K562 (cell line): ENCODE measurements around the gene TMEM88. TPM values are rescaled to one million over a fixed set of nuclear protein-coding genes. Genes with fewer than 3 reads are reported as not detected.
A peak's percentile ranks its signal among the peaks of the same experiment; 100 is the strongest.

Experiments used
- CREB3L1 ChIP-seq: fragments of 450-650 bp; IDR thresholded peaks from 2 replicates; pipeline ENCODE4 v1.6.1; 2014; ENCODE audit warnings: low read depth, mild to moderate bottlenecking, moderate library complexity, borderline replicate concordance
- MAFK ChIP-seq: IDR thresholded peaks from 2 replicates; pipeline ENCODE4 v1.6.1; 2011; ENCODE audit warnings: low read length, improper control_type of control experiment
- MAZ ChIP-seq, 2 experiments: fragments of 450-650 bp in 1 of 2; sonication (generic) in 1 of 2; formaldehyde crosslinking; IDR thresholded peaks in 1 of 2; conservative IDR thresholded peaks in 1 of 2; 2 replicates each; pipeline versions ENCODE4 v1.4.0 to v1.5.0; 2020; ENCODE audit warnings: mild to moderate bottlenecking in 1 of 2, missing genetic modification reagents in 1 of 2
- MBD2 ChIP-seq: sonication (generic); IDR thresholded peaks from 2 replicates; pipeline ENCODE4 v1.6.1; 2016; ENCODE audit warnings: low read depth, borderline replicate concordance
- POLR2B ChIP-seq: fragments of 450-650 bp; IDR thresholded peaks from 2 replicates; pipeline ENCODE4 v1.6.1; 2018; ENCODE audit warnings: low read depth; ENCODE audit not compliant: partially characterized antibody
- RUNX1 ChIP-seq: sonication (generic); IDR thresholded peaks from 2 replicates; pipeline ENCODE4 v1.6.1; 2016; ENCODE audit warnings: antibody characterized with exemption, low read depth
- SUPT5H ChIP-seq: fragments of 450-650 bp; IDR thresholded peaks from 2 replicates; pipeline ENCODE4 v1.6.1; 2016
- THRA ChIP-seq: fragments of 450-650 bp; IDR thresholded peaks from 2 replicates; pipeline ENCODE4 v1.6.1; 2017; ENCODE audit warnings: mild to moderate bottlenecking, moderate library complexity
- ZNF318 ChIP-seq, 2 experiments: fragments of 450-650 bp; IDR thresholded peaks; 2 replicates each; pipeline ENCODE4 v1.6.1; 2016; ENCODE audit warnings: mild to moderate bottlenecking in 2 of 2, borderline replicate concordance in 1 of 2, low read depth in 1 of 2, moderate library complexity in 1 of 2
- ZNF512 ChIP-seq: IDR thresholded peaks from 2 replicates; pipeline ENCODE4 v1.6.1; 2016; ENCODE audit warnings: missing genetic modification characterization, missing compliant biosample characterization
- ZNF639 ChIP-seq, 2 experiments: fragments of 200-800 bp in 1 of 2; sonication (Bioruptor generic) in 1 of 2; sonication (generic) in 1 of 2; formaldehyde crosslinking in 1 of 2; IDR thresholded peaks in 1 of 2; conservative IDR thresholded peaks in 1 of 2; 2 replicates each; pipeline versions ENCODE4 v1.5.0 to v1.6.1; 2016 to 2020; ENCODE audit warnings: missing compliant biosample characterization in 1 of 2, missing genetic modification characterization in 1 of 2, missing genetic modification reagents in 1 of 2
- polyA plus RNA-seq, 8 experiments: library from polyadenylated mRNA; depleted of rRNA in 4 of 8; stranded (reverse) in 5 of 8; unstranded in 3 of 8; fragments of >200 nt; fragmentation: Nextera tagmentation in 2 of 8; fragmentation: Illumina TruSeq in 1 of 8; extraction: Ambion mirVana in 2 of 8; extraction: Trizol in 1 of 8; gene quantifications; 2 replicates each; pipeline versions ENCODE4 v1.2.1 to v1.2.3, GENCODE V29; 2011 to 2014; ENCODE audit warnings: inconsistent platforms in 1 of 8, missing spikeins in 1 of 8
- total RNA-seq, 7 experiments: library from RNA; depleted of rRNA in 6 of 7; stranded (reverse); fragments of >200 nt in 6 of 7; fragmentation: Illumina TruSeq in 2 of 7; extraction: Trizol in 2 of 7; gene quantifications; 2 replicates each; pipeline versions ENCODE4 v1.2.1 to v1.2.3, GENCODE V29; 2011 to 2021; ENCODE audit warnings: low replicate concordance in 1 of 7

The TMEM88 gene
- total and polyA plus RNA-seq, 9 of the 15 experiments (the other 6 are each of a cell fraction or from before 2014, with no cell fraction given), result 0.10 to 1.4 (median 0.36) TPM; not detected in 3

GRCh38 chr17:7835814-7836595 is 18.9 kb upstream of the TMEM88 start (continued):
- TF ChIP-seq MAFK, result no peak
- no peak for TF ChIP-seq MBD2
- TF ChIP-seq ZNF318 (IDR thresholded peaks at IDR 0.05; ENCODE audit: borderline replicate concordance in 1 of 2, low read depth in 1 of 2), result no peak
- no peak for TF ChIP-seq RUNX1
- no peak for TF ChIP-seq POLR2B
- TF ChIP-seq ZNF639 (CRISPR knock-in tag; conservative IDR thresholded peaks at IDR 0.05 in 1 of 2, IDR thresholded peaks at IDR 0.05 in 1 of 2), result no peak
- TF ChIP-seq SUPT5H, result peak; percentile 14; the same call in 1 of the 2 replicates
- TF ChIP-seq ZNF512 (tag), result peak; percentile 69
- TF ChIP-seq MAZ (CRISPR knock-in tag; conservative IDR thresholded peaks at IDR 0.05 in 1 of 2, IDR thresholded peaks at IDR 0.05 in 1 of 2), result peak in 1 of 2 experiments; percentile 5; a peak in 1 of 4 replicates
- TF ChIP-seq CREB3L1, result no peak
- TF ChIP-seq THRA, result peak; percentile 83
